Smooth muscle cell (in vitro differentiated cells): ENCODE data around the gene LRP10. TPM values are rescaled to one million over a fixed set of nuclear protein-coding genes. Genes with fewer than 3 reads are reported as not detected.

Source experiments
- DNase-seq: peaks from one replicate; lab custom pipeline; 2025; ENCODE audit not compliant: unreplicated experiment; lab: John Stamatoyannopoulos, UW
- H2AFZ ChIP-seq: fragments of 200-600 bp; sonication (generic); 2 replicates; pipeline ENCODE4 v1.6.0; 2016; ENCODE audit warnings: antibody characterized with exemption, low read depth, mild to moderate bottlenecking
- H3F3A ChIP-seq: fragments of 200-600 bp; sonication (generic); 2 replicates; pipeline ENCODE4 v1.6.0; 2017; ENCODE audit warnings: antibody characterized with exemption, low read depth
- H3K27ac ChIP-seq: fragments of 200-600 bp; sonication (generic); 2 replicates; pipeline ENCODE4 v1.5.1; 2016; ENCODE audit warnings: low read depth, mild to moderate bottlenecking
- H3K27me3 ChIP-seq: fragments of 200-600 bp; sonication (generic); 2 replicates; pipeline ENCODE4 v1.6.1; 2016; ENCODE audit warnings: low read depth, mild to moderate bottlenecking
- H3K36me3 ChIP-seq: fragments of 200-600 bp; sonication (generic); 2 replicates; pipeline ENCODE4 v1.5.1; 2016; ENCODE audit warnings: low read depth
- H3K4me1 ChIP-seq: fragments of 200-600 bp; sonication (generic); 2 replicates; pipeline ENCODE4 v1.5.1; 2016; ENCODE audit warnings: low read depth
- H3K4me2 ChIP-seq: fragments of 200-600 bp; sonication (generic); 2 replicates; pipeline ENCODE4 v1.6.0; 2016; ENCODE audit warnings: mild to moderate bottlenecking
- H3K4me3 ChIP-seq: fragments of 200-600 bp; sonication (generic); 2 replicates; pipeline ENCODE4 v1.5.1; 2016; ENCODE audit warnings: mild to moderate bottlenecking
- H3K79me2 ChIP-seq: fragments of 200-600 bp; sonication (generic); 2 replicates; pipeline ENCODE4 v1.6.0; 2016; ENCODE audit warnings: low read depth, mild to moderate bottlenecking
- H3K9ac ChIP-seq: fragments of 200-600 bp; sonication (generic); 2 replicates; pipeline ENCODE4 v1.6.0; 2016; ENCODE audit warnings: low read depth
- H3K9me3 ChIP-seq: fragments of 200-600 bp; sonication (generic); replicated peaks from 2 replicates; pipeline ENCODE4 v1.5.1; 2016; ENCODE audit warnings: low read depth
- H4K20me1 ChIP-seq: fragments of 200-600 bp; sonication (generic); 2 replicates; pipeline ENCODE4 v1.6.0; 2016; ENCODE audit warnings: low read depth
- WGBS: methylation state at CpG from one replicate; pipeline ENCODE4 v1.1.7; 2016; ENCODE audit warnings: low lambda C conversion rate; 5-methylcytosine and 5-hydroxymethylcytosine counted together
- polyA plus RNA-seq: library from polyadenylated mRNA; unstranded; fragments of >200 nt; fragmentation: Nextera tagmentation; extraction: Ambion mirVana; gene quantifications from 2 replicates; pipeline ENCODE4 v1.2.1, GENCODE V29; 2016
- total RNA-seq: library from RNA; depleted of rRNA; stranded (reverse); fragments of >200 nt; gene quantifications from 2 replicates; pipeline ENCODE4 v1.2.3, GENCODE V29; 2014
- TF ChIP-seq, protein P1 (sequence below): fragments of 200-600 bp; sonication (generic); IDR thresholded peaks from 2 replicates; pipeline ENCODE4 v1.5.1; 2017; ENCODE audit warnings: borderline replicate concordance, mild to moderate bottlenecking, antibody characterized with exemption; ENCODE audit not compliant: insufficient read depth, poor library complexity, severe bottlenecking

The LRP10 gene
- total and polyA plus RNA-seq, 2 experiments from 2014 or later, result 38.8 to 87.1 TPM

- no peak for DNase-seq
- WGBS, result 94% methylated on average over 2 of the region's 2 CpGs
- TF ChIP-seq, protein P1, sequence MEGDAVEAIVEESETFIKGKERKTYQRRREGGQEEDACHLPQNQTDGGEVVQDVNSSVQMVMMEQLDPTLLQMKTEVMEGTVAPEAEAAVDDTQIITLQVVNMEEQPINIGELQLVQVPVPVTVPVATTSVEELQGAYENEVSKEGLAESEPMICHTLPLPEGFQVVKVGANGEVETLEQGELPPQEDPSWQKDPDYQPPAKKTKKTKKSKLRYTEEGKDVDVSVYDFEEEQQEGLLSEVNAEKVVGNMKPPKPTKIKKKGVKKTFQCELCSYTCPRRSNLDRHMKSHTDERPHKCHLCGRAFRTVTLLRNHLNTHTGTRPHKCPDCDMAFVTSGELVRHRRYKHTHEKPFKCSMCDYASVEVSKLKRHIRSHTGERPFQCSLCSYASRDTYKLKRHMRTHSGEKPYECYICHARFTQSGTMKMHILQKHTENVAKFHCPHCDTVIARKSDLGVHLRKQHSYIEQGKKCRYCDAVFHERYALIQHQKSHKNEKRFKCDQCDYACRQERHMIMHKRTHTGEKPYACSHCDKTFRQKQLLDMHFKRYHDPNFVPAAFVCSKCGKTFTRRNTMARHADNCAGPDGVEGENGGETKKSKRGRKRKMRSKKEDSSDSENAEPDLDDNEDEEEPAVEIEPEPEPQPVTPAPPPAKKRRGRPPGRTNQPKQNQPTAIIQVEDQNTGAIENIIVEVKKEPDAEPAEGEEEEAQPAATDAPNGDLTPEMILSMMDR, result no peak
Observed at GRCh38 chr14:22922294-22922693, 50.8 kb downstream of the LRP10 start.

GRCh38 chr14:22923746-22924145 is 52.2 kb downstream of the LRP10 start:
- Histone ChIP-seq H3K27me3 (no peaks in the 10 kb centered on the region), H3K9ac (no peak overlapping the region), H3K4me3 (no peak overlapping the region), H3F3A (peaks cover 8% of the 10 kb centered on the region), H3K27ac (no peak overlapping the region), H3K4me1 (peaks cover 15% of the 10 kb centered on the region), H2AFZ (no peak overlapping the region), H3K79me2 (peaks cover 15% of the 10 kb centered on the region), H3K36me3 (peaks cover 10% of the 10 kb centered on the region), H3K9me3 (no peaks in the 10 kb centered on the region), H3K4me2 (no peak overlapping the region), H4K20me1 (no peaks in the 10 kb centered on the region)
- 98% methylated on average over 5 of the region's 5 CpGs for WGBS
- DNase-seq, result no peak
- TF ChIP-seq, protein P1, result no peak

More at GRCh38 chr14:22922294-22922693, 50.8 kb downstream of the LRP10 start:
- Histone ChIP-seq H3K4me3 (no peak overlapping the region), H3K4me1 (peaks cover 11% of the 10 kb centered on the region), H3K36me3 (peaks cover 10% of the 10 kb centered on the region), H3K4me2 (no peak overlapping the region), H3K27ac (peak overlapping the region; percentile 52), H4K20me1 (no peaks in the 10 kb centered on the region), H3K9me3 (no peaks in the 10 kb centered on the region), H3K79me2 (peaks cover 16% of the 10 kb centered on the region), H3K9ac (no peak overlapping the region), H3K27me3 (no peaks in the 10 kb centered on the region), H3F3A (peaks cover 8% of the 10 kb centered on the region), H2AFZ (no peak overlapping the region)

GRCh38 chr14:22925513-22925912 is 54.0 kb downstream of the LRP10 start:
- no peak overlapping the region for H3K9ac ChIP-seq
- peaks cover 18% of the 10 kb centered on the region for H3K79me2 ChIP-seq
- peaks cover 10% of the 10 kb centered on the region for H3K36me3 ChIP-seq
- H3K4me3 ChIP-seq, result no peak overlapping the region
- H3K27me3 ChIP-seq, result no peaks in the 10 kb centered on the region
- no peaks in the 10 kb centered on the region for H4K20me1 ChIP-seq
- no peak for DNase-seq
- H3K4me2 ChIP-seq, result no peak overlapping the region
- no peak overlapping the region for H2AFZ ChIP-seq
- H3K9me3 ChIP-seq, result no peaks in the 10 kb centered on the region
- TF ChIP-seq, protein P1, result no peak
- H3K4me1 ChIP-seq, result peaks cover 15% of the 10 kb centered on the region
- 97% methylated on average over 8 of the region's 8 CpGs for WGBS
- peaks cover 5% of the 10 kb centered on the region for H3F3A ChIP-seq
- H3K27ac ChIP-seq, result no peak overlapping the region

DNA sequence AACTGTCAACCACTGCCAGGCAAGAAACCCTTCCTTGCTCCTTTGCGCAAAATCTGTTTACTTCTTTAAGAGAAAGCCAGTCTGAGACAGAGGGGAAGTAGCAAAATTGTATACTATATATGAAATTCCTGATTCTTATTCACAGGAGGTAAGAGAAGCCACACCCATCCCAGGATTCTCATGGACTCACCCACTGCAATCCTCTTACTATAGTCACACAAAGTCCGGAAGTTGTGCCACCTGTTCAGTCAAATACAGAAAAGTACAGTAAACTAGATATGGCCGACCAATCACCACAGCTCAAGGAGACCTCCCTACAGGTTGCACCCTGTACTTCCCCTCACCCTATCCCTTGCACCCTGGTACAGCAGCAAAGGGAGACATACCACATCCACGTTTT is 54.8 kb downstream of the LRP10 start:
- no peaks in the 10 kb centered on the region for H3K27me3 ChIP-seq
- H3K79me2 ChIP-seq, result peaks cover 18% of the 10 kb centered on the region
- H3K9ac ChIP-seq, result no peak overlapping the region
- H2AFZ ChIP-seq, result no peak overlapping the region
- TF ChIP-seq, protein P1, result no peak
- H4K20me1 ChIP-seq, result no peaks in the 10 kb centered on the region
- no peak overlapping the region for H3K27ac ChIP-seq
- H3K4me1 ChIP-seq, result peaks cover 15% of the 10 kb centered on the region
- no peak for DNase-seq
- H3K36me3 ChIP-seq, result peaks cover 10% of the 10 kb centered on the region
- no peak overlapping the region for H3K4me2 ChIP-seq
- peaks cover 5% of the 10 kb centered on the region for H3F3A ChIP-seq
- WGBS, result 93% methylated on average over 4 of the region's 4 CpGs
- H3K4me3 ChIP-seq, result no peak overlapping the region
- no peaks in the 10 kb centered on the region for H3K9me3 ChIP-seq
